Ovary (tissue), 9 donors: ENCODE data around the gene DNALI1. TPM values are rescaled to one million over a fixed set of nuclear protein-coding genes. Genes with fewer than 3 reads are reported as not detected.
"Not testable (repeated sequence)": the region's sequence is repeated elsewhere in the genome, so short reads cannot be mapped to it uniquely, and the experiment has no call there.

Source experiments
- DNase-seq, 5 donors: peaks; one replicate each; pipeline ENCODE4 v3.0.0-alpha.2; 2019 to 2020
- H3K27ac ChIP-seq, 2 donors: fragments of 200-600 bp; one replicate each; pipeline versions ENCODE4 v1.5.1 to v1.8.0; 2019 to 2022
- H3K27me3 ChIP-seq: fragments of 200-600 bp; one replicate; pipeline ENCODE4 v1.8.0; 2022
- H3K36me3 ChIP-seq: fragments of 200-600 bp; sonication (generic); one replicate; pipeline ENCODE4 v1.5.1; 2019
- H3K4me1 ChIP-seq: one replicate; pipeline ENCODE4 v1.8.1; 2013; ENCODE audit warnings: mild to moderate bottlenecking, moderate library complexity; ENCODE audit not compliant: insufficient read depth
- H3K4me3 ChIP-seq: fragments of 200-600 bp; sonication (generic); one replicate; pipeline ENCODE4 v1.5.1; 2017
- H3K9me3 ChIP-seq, 2 donors: fragments of 200-600 bp in 1 of 2; sonication (generic) in 1 of 2; one replicate each; pipeline versions ENCODE4 v1.5.1 to v1.8.1; 2013 to 2019; ENCODE audit warnings: mild to moderate bottlenecking in 1 of 2, moderate library complexity in 1 of 2
- CTCF ChIP-seq, 3 donors: fragments of 450-650 bp in 2 of 3; fragments of 200-600 bp in 1 of 3; IDR thresholded peaks; one replicate each; pipeline versions ENCODE4 v1.5.1 to v1.8.0; 2016 to 2022; ENCODE audit warnings: antibody characterized with exemption in 3 of 3, mild to moderate bottlenecking in 1 of 3
- EP300 ChIP-seq: sonication (generic); formaldehyde crosslinking; IDR thresholded peaks from one replicate; pipeline ENCODE4 v1.6.1; 2017; ENCODE audit warnings: antibody characterized with exemption
- POLR2A ChIP-seq: fragments of 450-650 bp; IDR thresholded peaks from one replicate; pipeline ENCODE4 v1.6.1; 2017; ENCODE audit warnings: antibody characterized with exemption, mild to moderate bottlenecking, moderate library complexity
- WGBS, 3 donors: extraction: QIAGEN DNeasy Blood & Tissue Kit in 1 of 3; methylation state at CpG; one replicate each; pipeline versions ENCODE4 v1.1.5 to v1.1.7; 2013 to 2017; 5-methylcytosine and 5-hydroxymethylcytosine counted together
- intact Hi-C, 4 donors: fragments of 100-400 bp; cut with DNase I; formaldehyde crosslinking; loops; one replicate each; pipeline versions ENCODE4 v1.11.0 to v1.15.1; 2022 to 2023
- polyA plus RNA-seq, 2 donors: library from polyadenylated mRNA; stranded (reverse); fragments of 200-250 nt in 1 of 2; fragments of 350-450 nt in 1 of 2; fragmentation: Illumina TruSeq in 1 of 2; extraction: RNeasy Lipid Tissue Mini Kit (QIAGEN cat#74804) in 1 of 2; gene quantifications; one replicate each; pipeline ENCODE4 v1.2.3, GENCODE V29; 2013 to 2014
- total RNA-seq, 7 donors: library from RNA; depleted of rRNA in 2 of 7; stranded (reverse); fragments of >200 nt in 2 of 7; fragmentation: NEBNext Ultra II Directional in 3 of 7; extraction: Animal tissue kit (Norgen Biotek cat#: 25700) in 3 of 7; gene quantifications; one replicate each; pipeline versions ENCODE4 v1.1.0 to v1.2.4, GENCODE V29; 2016 to 2023
- donor health status: DM: no; HTN: no; CAD: no; lungs with moderate emphysema.
- donor health status: DM: no; HTN: no; CAD: no.
- donor health status: Bipolar disorder and iron deficiency.
- donor health status: DM: yes; HTN: yes; CAD: no.
- donor health status: DM: no; HTN: no; CAD: no.
- donor health status: DM: yes; HTN: yes; CAD: no.

The DNALI1 gene
- total and polyA plus RNA-seq, 9 donors, result 13.0 to 37.6 (median 17.8) TPM

- TF ChIP-seq CTCF (IDR thresholded peaks at IDR 0.05) (no peak), EP300 (no peak), POLR2A (no peak)
- no peak for DNase-seq
- no peaks in the 10 kb centered on the region for H3K27me3 ChIP-seq
- WGBS, 3 donors, result 88 to 92% (median 91%) methylated on average over 3 of the region's 3 CpGs
- H3K27ac ChIP-seq, result no peak overlapping the region
- no peaks in the 10 kb centered on the region for H3K9me3 ChIP-seq
- H3K4me3 ChIP-seq, result no peak overlapping the region
- no peaks in the 10 kb centered on the region for H3K4me1 ChIP-seq
- H3K36me3 ChIP-seq, result no peaks in the 10 kb centered on the region
- intact Hi-C loops, result no loop called here
Measured at GRCh38 chr1:37570528-37571334, 14.0 kb downstream of the DNALI1 start.

GRCh38 chr1:37574834-37575480 is 18.2 kb downstream of the DNALI1 start:
- Histone ChIP-seq H3K4me1 (no peaks in the 10 kb centered on the region), H3K27me3 (no peaks in the 10 kb centered on the region), H3K36me3 (no peaks in the 10 kb centered on the region)

GRCh38 chr1:37575692-37576091 is 19.0 kb downstream of the DNALI1 start:
- 89 to 96% (median 90%) methylated on average over 5 of the region's 5 CpGs for WGBS, 3 donors
- no peak overlapping the region for H3K27ac ChIP-seq

More at GRCh38 chr1:37574834-37575480, 18.2 kb downstream of the DNALI1 start:
- 79 to 82% (median 80%) methylated on average over 7 of the region's 7 CpGs for WGBS, 3 donors
- intact Hi-C loops, result no loop called here
- no peak for DNase-seq
- H3K9me3 ChIP-seq, result no peaks in the 10 kb centered on the region
- H3K4me3 ChIP-seq, result no peak overlapping the region
- TF ChIP-seq POLR2A (no peak), CTCF (IDR thresholded peaks at IDR 0.05) (no peak), EP300 (no peak)
- H3K27ac ChIP-seq, result no peak overlapping the region

GRCh38 chr1:37584544-37584943 is 27.8 kb downstream of the DNALI1 start:
- H3K9me3 ChIP-seq, H3K36me3 ChIP-seq, H3K27ac ChIP-seq, DNase-seq, intact Hi-C loops, H3K27me3 ChIP-seq, H3K4me1 ChIP-seq, H3K4me3 ChIP-seq: not testable (repeated sequence)
- 86 to 91% (median 89%) methylated on average over 4 of the region's 4 CpGs for WGBS, 3 donors

More at GRCh38 chr1:37575692-37576091, 19.0 kb downstream of the DNALI1 start:
- intact Hi-C loops, result no loop called here
- no peaks in the 10 kb centered on the region for H3K36me3 ChIP-seq
- H3K9me3 ChIP-seq, result no peaks in the 10 kb centered on the region
- no peaks in the 10 kb centered on the region for H3K4me1 ChIP-seq
- no peaks in the 10 kb centered on the region for H3K27me3 ChIP-seq
- TF ChIP-seq EP300 (no peak), POLR2A (no peak), CTCF (IDR thresholded peaks at IDR 0.05) (no peak)
- no peak for DNase-seq
- H3K4me3 ChIP-seq, result no peak overlapping the region

GRCh38 chr1:37588939-37589338 is 32.2 kb downstream of the DNALI1 start:
- DNase-seq, result no peak
- WGBS, 3 donors, result 79 to 87% (median 86%) methylated on average over 2 of the region's 2 CpGs
- H3K9me3 ChIP-seq, result no peaks in the 10 kb centered on the region
- H3K27ac ChIP-seq, result no peak overlapping the region
- no peak for TF ChIP-seq POLR2A
- TF ChIP-seq CTCF (IDR thresholded peaks at IDR 0.05), result no peak
- no peak for TF ChIP-seq EP300
- intact Hi-C loops, result no loop called here
- no peak overlapping the region for H3K4me3 ChIP-seq
- H3K27me3 ChIP-seq, result no peaks in the 10 kb centered on the region
- no peaks in the 10 kb centered on the region for H3K36me3 ChIP-seq
- no peaks in the 10 kb centered on the region for H3K4me1 ChIP-seq
